ENCODE measurements around the gene PIGS. TPM values are rescaled to one million over a fixed set of nuclear protein-coding genes. Genes with fewer than 3 reads are reported as not detected.

PIGS gene
- total RNA-seq, 1 donor from 2014 or later, result 63.1 TPM

DNA sequence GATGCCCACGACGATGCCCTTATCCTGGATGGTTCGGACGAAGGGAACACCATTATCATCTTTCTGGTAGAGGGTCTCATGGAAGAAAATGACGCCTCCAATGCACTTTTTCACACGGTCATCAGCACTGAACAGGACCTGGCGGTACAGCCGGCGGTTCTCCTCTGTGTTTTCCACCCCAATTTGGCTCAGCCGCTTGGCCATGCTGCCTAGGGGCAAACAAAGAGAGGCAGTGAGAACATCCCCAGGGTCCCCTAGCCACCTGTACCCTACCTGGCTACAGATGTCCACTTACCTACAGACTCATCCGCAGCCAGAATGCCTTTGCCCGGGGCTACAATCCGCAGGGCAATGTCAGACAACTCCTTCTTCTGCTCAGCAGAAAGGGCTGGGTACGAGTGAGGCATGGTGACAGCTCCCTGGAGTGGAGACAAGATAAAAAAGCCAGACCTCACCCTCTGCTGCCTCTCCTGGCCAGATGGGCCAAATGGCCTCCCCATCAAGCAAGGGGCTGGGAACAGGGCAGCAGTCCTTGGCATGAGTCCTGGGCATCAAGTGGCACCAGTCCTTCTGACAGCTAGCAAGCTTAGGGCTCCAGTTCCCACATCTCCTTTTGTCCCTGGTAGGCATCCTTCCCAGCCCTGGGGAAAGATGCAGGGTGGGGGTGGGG lies 3.9 kb upstream of the PIGS start:
- TF ChIP-seq, protein P1, sequence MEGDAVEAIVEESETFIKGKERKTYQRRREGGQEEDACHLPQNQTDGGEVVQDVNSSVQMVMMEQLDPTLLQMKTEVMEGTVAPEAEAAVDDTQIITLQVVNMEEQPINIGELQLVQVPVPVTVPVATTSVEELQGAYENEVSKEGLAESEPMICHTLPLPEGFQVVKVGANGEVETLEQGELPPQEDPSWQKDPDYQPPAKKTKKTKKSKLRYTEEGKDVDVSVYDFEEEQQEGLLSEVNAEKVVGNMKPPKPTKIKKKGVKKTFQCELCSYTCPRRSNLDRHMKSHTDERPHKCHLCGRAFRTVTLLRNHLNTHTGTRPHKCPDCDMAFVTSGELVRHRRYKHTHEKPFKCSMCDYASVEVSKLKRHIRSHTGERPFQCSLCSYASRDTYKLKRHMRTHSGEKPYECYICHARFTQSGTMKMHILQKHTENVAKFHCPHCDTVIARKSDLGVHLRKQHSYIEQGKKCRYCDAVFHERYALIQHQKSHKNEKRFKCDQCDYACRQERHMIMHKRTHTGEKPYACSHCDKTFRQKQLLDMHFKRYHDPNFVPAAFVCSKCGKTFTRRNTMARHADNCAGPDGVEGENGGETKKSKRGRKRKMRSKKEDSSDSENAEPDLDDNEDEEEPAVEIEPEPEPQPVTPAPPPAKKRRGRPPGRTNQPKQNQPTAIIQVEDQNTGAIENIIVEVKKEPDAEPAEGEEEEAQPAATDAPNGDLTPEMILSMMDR (IDR thresholded peaks at IDR 0.05; ENCODE audit: partially characterized antibody, unreplicated experiment), result no peak
- peak overlapping the region; percentile 42 for H3K4me3 Mint-ChIP-seq (ENCODE audit: unreplicated experiment)
- H3K27me3 Mint-ChIP-seq (ENCODE audit: unreplicated experiment), result peaks cover 4% of the 10 kb centered on the region
- H3K36me3 Mint-ChIP-seq (ENCODE audit: unreplicated experiment), result no peaks in the 10 kb centered on the region
- no peak for DNase-seq
- peaks cover 3% of the 10 kb centered on the region for H3K4me1 Mint-ChIP-seq (ENCODE audit: low read depth, unreplicated experiment)
- H3K27ac Mint-ChIP-seq (ENCODE audit: unreplicated experiment), result no peak overlapping the region
- H3K9me3 Mint-ChIP-seq (ENCODE audit: unreplicated experiment), result peaks cover 8% of the 10 kb centered on the region

DNA sequence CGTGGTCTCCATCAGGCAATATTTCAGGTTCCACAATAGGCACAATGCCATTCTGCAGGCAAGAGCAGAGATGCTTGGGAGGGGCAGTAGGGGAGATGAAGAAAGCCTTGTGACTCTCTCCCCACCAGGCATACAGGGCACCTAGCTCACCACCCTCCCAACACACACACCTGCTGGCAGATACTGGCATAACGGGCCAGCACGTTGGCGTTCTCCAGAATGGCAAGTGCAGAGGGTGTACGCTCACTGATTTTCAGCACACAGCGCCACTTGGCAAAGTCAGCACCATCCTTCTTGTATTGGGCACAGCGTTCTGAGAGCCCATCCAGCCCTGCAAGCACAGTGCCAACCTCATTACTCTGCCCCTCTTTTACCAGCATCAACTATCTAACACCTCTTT lies 3.2 kb upstream of the PIGS start:
- H3K4me3 Mint-ChIP-seq (ENCODE audit: unreplicated experiment), result peak overlapping the region; percentile 42
- DNase-seq, result no peak
- H3K36me3 Mint-ChIP-seq (ENCODE audit: unreplicated experiment), result no peaks in the 10 kb centered on the region

DNA sequence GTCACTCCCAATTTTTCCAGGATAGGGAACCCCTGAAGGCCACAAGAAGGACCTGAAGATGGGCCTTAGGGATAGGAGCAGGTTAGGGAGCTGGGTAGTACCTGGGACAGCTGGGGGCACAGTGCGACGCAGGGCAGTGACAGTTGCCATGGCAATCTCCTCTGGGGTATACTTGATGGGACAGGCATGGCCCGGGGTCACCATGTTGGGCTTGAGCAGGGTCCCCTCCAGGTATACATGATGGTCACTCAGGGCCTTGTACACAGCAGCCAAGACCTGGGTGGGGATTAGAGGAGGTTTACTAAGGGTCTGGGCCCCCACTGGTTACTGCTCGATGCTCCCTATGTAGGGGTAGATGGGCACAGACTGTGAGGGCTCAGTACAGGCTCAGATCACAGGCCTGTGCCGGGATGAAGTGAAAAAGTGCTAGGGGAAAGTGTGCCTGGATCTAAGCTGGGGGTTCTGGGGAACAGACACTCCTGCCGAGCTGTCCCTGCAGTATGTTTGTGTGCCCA lies 2.7 kb upstream of the PIGS start:
- Mint-ChIP-seq H3K4me1 (ENCODE audit: low read depth, unreplicated experiment) (peaks cover 6% of the 10 kb centered on the region), H3K27me3 (ENCODE audit: unreplicated experiment) (peaks cover 4% of the 10 kb centered on the region), H3K27ac (ENCODE audit: unreplicated experiment) (no peak overlapping the region), H3K9me3 (ENCODE audit: unreplicated experiment) (peaks cover 8% of the 10 kb centered on the region), H3K4me3 (ENCODE audit: unreplicated experiment) (no peak overlapping the region), H3K36me3 (ENCODE audit: unreplicated experiment) (no peaks in the 10 kb centered on the region)
- TF ChIP-seq, protein P1 (IDR thresholded peaks at IDR 0.05; ENCODE audit: partially characterized antibody, unreplicated experiment), result no peak
- no peak for DNase-seq

More for the DNA sequence above, 3.2 kb upstream of the PIGS start:
- Mint-ChIP-seq H3K4me1 (ENCODE audit: low read depth, unreplicated experiment) (peaks cover 6% of the 10 kb centered on the region), H3K27me3 (ENCODE audit: unreplicated experiment) (peaks cover 4% of the 10 kb centered on the region), H3K9me3 (ENCODE audit: unreplicated experiment) (peaks cover 8% of the 10 kb centered on the region), H3K27ac (ENCODE audit: unreplicated experiment) (no peak overlapping the region)
- TF ChIP-seq, protein P1 (IDR thresholded peaks at IDR 0.05; ENCODE audit: partially characterized antibody, unreplicated experiment), result peak; percentile 33

DNA sequence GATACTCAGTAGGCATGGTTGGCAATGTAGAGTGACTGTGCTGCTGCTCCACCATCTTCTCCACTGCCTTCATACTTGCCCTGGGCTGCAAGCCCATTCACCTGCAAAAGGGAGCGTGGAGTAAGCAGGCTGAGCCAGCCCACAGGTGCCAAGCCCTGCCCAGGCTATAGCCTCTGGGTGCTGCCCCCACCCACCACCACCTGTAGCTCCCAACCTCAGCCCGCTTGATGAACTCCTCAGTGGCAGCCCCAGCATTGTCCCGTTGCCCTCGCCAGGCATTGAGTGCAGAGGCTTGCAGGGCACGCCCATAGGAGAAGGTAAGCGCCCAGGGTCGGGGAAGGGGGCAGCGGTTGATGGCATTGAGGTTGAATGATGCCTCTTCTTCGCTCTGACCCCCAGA lies 2.2 kb upstream of the PIGS start:
- H3K9me3 Mint-ChIP-seq (ENCODE audit: unreplicated experiment), result peaks cover 8% of the 10 kb centered on the region
- peaks cover 6% of the 10 kb centered on the region for H3K4me1 Mint-ChIP-seq (ENCODE audit: low read depth, unreplicated experiment)
- no peaks in the 10 kb centered on the region for H3K36me3 Mint-ChIP-seq (ENCODE audit: unreplicated experiment)
- no peak for DNase-seq
- no peak overlapping the region for H3K27ac Mint-ChIP-seq (ENCODE audit: unreplicated experiment)
- H3K4me3 Mint-ChIP-seq (ENCODE audit: unreplicated experiment), result no peak overlapping the region
- peaks cover 4% of the 10 kb centered on the region for H3K27me3 Mint-ChIP-seq (ENCODE audit: unreplicated experiment)
- TF ChIP-seq, protein P1 (IDR thresholded peaks at IDR 0.05; ENCODE audit: partially characterized antibody, unreplicated experiment), result no peak

DNA sequence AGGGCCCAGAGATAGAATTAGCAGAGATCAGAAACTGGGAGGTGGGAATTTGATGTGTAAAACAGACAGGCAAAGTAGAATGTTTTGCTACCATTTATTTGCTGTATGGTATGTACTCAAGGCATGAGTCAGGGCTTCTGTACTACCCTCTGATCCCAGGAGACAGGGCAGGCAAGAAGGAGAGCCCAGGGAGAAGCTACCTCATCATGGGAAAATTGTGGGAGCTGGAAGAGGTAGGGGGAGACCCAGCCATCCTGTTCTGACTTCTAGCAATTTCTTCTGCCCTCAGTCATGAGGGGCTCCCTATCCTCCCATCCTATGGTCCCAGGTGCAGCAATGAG lies 1.7 kb upstream of the PIGS start:
- no peak overlapping the region for H3K27ac Mint-ChIP-seq (ENCODE audit: unreplicated experiment)
- peaks cover 6% of the 10 kb centered on the region for H3K4me1 Mint-ChIP-seq (ENCODE audit: low read depth, unreplicated experiment)
- no peaks in the 10 kb centered on the region for H3K36me3 Mint-ChIP-seq (ENCODE audit: unreplicated experiment)
- TF ChIP-seq, protein P1 (IDR thresholded peaks at IDR 0.05; ENCODE audit: partially characterized antibody, unreplicated experiment), result no peak
- H3K9me3 Mint-ChIP-seq (ENCODE audit: unreplicated experiment), result peaks cover 8% of the 10 kb centered on the region
- H3K4me3 Mint-ChIP-seq (ENCODE audit: unreplicated experiment), result no peak overlapping the region
- DNase-seq, result no peak
- peaks cover 4% of the 10 kb centered on the region for H3K27me3 Mint-ChIP-seq (ENCODE audit: unreplicated experiment)
